Transverse colon (tissue), 4 donors: ENCODE data around the gene UBE2Z. TPM values are rescaled to one million over a fixed set of nuclear protein-coding genes. Genes with fewer than 3 reads are reported as not detected.
"Not testable (repeated sequence)": the region's sequence is repeated elsewhere in the genome, so short reads cannot be mapped to it uniquely, and the experiment has no call there.

Source experiments
- DNase-seq: peaks from one replicate; pipeline ENCODE4 v3.0.0-alpha.2; 2019
- H3K27ac ChIP-seq, 4 donors: fragments of 200-600 bp; sonication (generic); 2 replicates each; pipeline ENCODE4 v1.5.1; 2016 to 2018; ENCODE audit warnings: inconsistent platforms in 4 of 4
- H3K27me3 ChIP-seq: fragments of 200-600 bp; sonication (generic); 2 replicates; pipeline ENCODE4 v1.5.1; 2017; ENCODE audit warnings: inconsistent platforms
- H3K36me3 ChIP-seq, 4 donors: fragments of 200-600 bp; sonication (generic); 2 replicates each; pipeline ENCODE4 v1.5.1; 2017 to 2019; ENCODE audit warnings: inconsistent platforms in 4 of 4
- H3K4me1 ChIP-seq, 4 donors: fragments of 200-600 bp; sonication (generic); 2 replicates each; pipeline ENCODE4 v1.5.1; 2017 to 2020; ENCODE audit warnings: inconsistent platforms in 4 of 4
- H3K4me3 ChIP-seq, 4 donors: fragments of 200-600 bp; sonication (generic); 1 replicate in 1 of 4; 2 replicates in 3 of 4; pipeline versions ENCODE4 v1.5.1 to v1.6.1; 2017 to 2019; ENCODE audit warnings: inconsistent platforms in 4 of 4
- H3K9me3 ChIP-seq, 2 donors: fragments of 200-600 bp; sonication (generic); 2 replicates each; pipeline ENCODE4 v1.5.1; 2017 to 2019; ENCODE audit warnings: inconsistent platforms in 2 of 2
- EP300 ChIP-seq: sonication (generic); formaldehyde crosslinking; IDR thresholded peaks from one replicate; pipeline ENCODE4 v1.6.1; 2017; ENCODE audit warnings: antibody characterized with exemption, low read depth
- POLR2A ChIP-seq: fragments of 450-650 bp; IDR thresholded peaks from one replicate; pipeline ENCODE4 v1.6.1; 2016; ENCODE audit warnings: antibody characterized with exemption, mild to moderate bottlenecking, moderate library complexity
- POLR2AphosphoS5 ChIP-seq, 3 donors: sonication (generic); formaldehyde crosslinking; IDR thresholded peaks; one replicate each; pipeline ENCODE4 v1.6.1; 2016; ENCODE audit warnings: antibody characterized with exemption in 3 of 3
- WGBS, 2 donors: methylation state at CpG; one replicate each; pipeline ENCODE4 v1.1.5; 2018; ENCODE audit warnings: low coverage in 1 of 2; 5-methylcytosine and 5-hydroxymethylcytosine counted together
- in situ Hi-C, 4 donors: fragments of 200-750 bp; cut with MboI; loops; one replicate each; pipeline versions ENCODE4 v1.15.0 to v1.15.1; 2017; ENCODE audit warnings: low sequenced_read_pairs in 3 of 4, low pct_ligation_motif_present in 1 of 4, low pct_unique_long_range_greater_than_20kb in 1 of 4
- intact Hi-C: fragments of 100-400 bp; cut with DNase I; formaldehyde crosslinking; loops from one replicate; pipeline ENCODE4 v1.15.1; 2023; ENCODE audit warnings: low total_unique reads
- total RNA-seq, 4 donors: library from RNA; depleted of rRNA; stranded (reverse); fragments of >200 nt; gene quantifications; one replicate each; pipeline ENCODE4 v1.1.0, GENCODE V29; 2016
- TF ChIP-seq, protein P1 (sequence below), 5 experiments: fragments of 200-600 bp in 3 of 5; fragments of 450-650 bp in 2 of 5; sonication (generic) in 3 of 5; IDR thresholded peaks; 1 replicate in 2 of 5; 2 replicates in 3 of 5; pipeline ENCODE4 v1.5.1; 2016 to 2017; ENCODE audit warnings: antibody characterized with exemption in 5 of 5, inconsistent platforms in 3 of 5, mild to moderate bottlenecking in 2 of 5, moderate library complexity in 1 of 5

UBE2Z gene
- total RNA-seq, 4 donors from 2014 or later = 33.2 to 70.8 (median 47.6) TPM

- Histone ChIP-seq H3K9me3 (no peaks in the 10 kb centered on the region), H3K36me3 (peaks cover 0 to 10% (median 2%) of the 10 kb centered on the region in 4 donors), H3K4me3 (peak within 1 kb of the TSS; percentile 61 to 93 (median 72)), H3K27ac (peak within 1 kb of the TSS; percentile 87 to 91 (median 88)), H3K27me3 (peaks cover 2% of the 10 kb centered on the region), H3K4me1 (peaks cover 11 to 26% (median 23%) of the 10 kb centered on the region in 4 donors)
- TF ChIP-seq EP300 = no peak
- TF ChIP-seq, protein P1, sequence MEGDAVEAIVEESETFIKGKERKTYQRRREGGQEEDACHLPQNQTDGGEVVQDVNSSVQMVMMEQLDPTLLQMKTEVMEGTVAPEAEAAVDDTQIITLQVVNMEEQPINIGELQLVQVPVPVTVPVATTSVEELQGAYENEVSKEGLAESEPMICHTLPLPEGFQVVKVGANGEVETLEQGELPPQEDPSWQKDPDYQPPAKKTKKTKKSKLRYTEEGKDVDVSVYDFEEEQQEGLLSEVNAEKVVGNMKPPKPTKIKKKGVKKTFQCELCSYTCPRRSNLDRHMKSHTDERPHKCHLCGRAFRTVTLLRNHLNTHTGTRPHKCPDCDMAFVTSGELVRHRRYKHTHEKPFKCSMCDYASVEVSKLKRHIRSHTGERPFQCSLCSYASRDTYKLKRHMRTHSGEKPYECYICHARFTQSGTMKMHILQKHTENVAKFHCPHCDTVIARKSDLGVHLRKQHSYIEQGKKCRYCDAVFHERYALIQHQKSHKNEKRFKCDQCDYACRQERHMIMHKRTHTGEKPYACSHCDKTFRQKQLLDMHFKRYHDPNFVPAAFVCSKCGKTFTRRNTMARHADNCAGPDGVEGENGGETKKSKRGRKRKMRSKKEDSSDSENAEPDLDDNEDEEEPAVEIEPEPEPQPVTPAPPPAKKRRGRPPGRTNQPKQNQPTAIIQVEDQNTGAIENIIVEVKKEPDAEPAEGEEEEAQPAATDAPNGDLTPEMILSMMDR (IDR thresholded peaks at IDR 0.05) = no peak
- peak; percentile 87 for TF ChIP-seq POLR2A
- TF ChIP-seq POLR2AphosphoS5 (IDR thresholded peaks at IDR 0.05) = peak; percentile 66 to 92 (median 92)
- in situ Hi-C loops = no loop called here
- intact Hi-C loops = no loop called here
- WGBS, 2 donors = 3 to 100% methylated on average over 1 to 43 of the region's 55 CpGs
- DNase-seq = peak; percentile 93
Measured at GRCh38 chr17:48944515-48945260, 36.5 kb downstream of the UBE2Z start, which contains the start of gene SNF8. TSS of gene SNF8 (minus strand) at chr17:48944842. CDS start at chr17:48944734, 108 bp downstream.

DNA sequence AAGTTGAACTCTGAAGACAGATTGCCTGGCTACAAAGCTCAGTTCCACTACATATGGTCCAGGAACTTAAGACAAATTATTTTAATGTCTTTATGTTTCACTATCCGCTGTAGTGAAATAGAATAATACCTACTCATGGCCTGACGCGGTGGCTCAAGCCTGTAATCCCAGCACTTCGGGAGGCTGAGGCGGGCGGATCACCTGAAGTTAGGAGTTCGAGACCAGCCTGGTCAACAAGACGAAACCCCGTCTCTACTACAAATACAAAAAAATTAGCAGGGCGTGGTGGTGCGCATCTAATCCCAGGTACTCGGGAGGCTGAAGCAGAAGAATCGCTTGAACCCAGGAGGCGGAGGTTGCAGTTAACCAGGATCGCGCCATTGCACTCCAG, 37.0 kb downstream of the UBE2Z start:
- Histone ChIP-seq H3K27ac (peak overlapping the region; percentile 87 to 91 (median 88)), H3K4me1 (peaks cover 11 to 26% (median 23%) of the 10 kb centered on the region in 4 donors), H3K4me3 (peak overlapping the region in 3 of 4 donors; percentile 65 to 93 (median 79))
- H3K9me3 ChIP-seq, DNase-seq, in situ Hi-C loops, H3K36me3 ChIP-seq, intact Hi-C loops, H3K27me3 ChIP-seq: not testable (repeated sequence)
- 89 to 96% methylated on average over 13 to 16 of the region's 16 CpGs for WGBS, 2 donors

DNA sequence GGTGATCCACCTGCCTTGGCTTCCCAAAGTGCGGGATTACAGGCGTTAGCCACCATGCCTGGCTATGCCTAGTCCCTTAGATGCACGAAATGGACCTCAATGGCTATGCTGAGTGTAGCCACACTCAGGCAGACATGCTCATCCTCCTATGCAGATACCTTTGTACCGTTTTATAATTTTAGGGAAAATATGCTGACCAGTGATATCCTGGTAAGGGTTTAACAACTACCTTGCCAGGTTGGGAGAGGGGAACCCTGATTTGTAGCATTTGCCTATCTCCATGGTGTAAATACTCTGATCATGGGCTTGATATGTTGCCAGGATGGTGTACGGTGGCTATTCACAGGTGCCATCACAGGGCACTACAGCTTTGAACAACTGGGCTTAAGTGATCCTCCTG, 43.4 kb downstream of the UBE2Z start:
- DNase-seq = no peak
- Histone ChIP-seq H3K4me3 (no peak overlapping the region), H3K36me3 (no peaks in the 10 kb centered on the region), H3K27me3 (peaks cover 44% of the 10 kb centered on the region), H3K27ac (no peak overlapping the region), H3K9me3 (no peaks in the 10 kb centered on the region), H3K4me1 (no peaks in the 10 kb centered on the region)
- intact Hi-C loops (no loop called here), in situ Hi-C loops (no loop called here)
- TF ChIP-seq POLR2AphosphoS5 (IDR thresholded peaks at IDR 0.05) (no peak), EP300 (no peak), POLR2A (no peak)
- TF ChIP-seq, protein P1 (IDR thresholded peaks at IDR 0.05) = no peak
- 67% methylated on average over 5 of the region's 5 CpGs; no CpG with 5 or more reads in 1 of the 2 donors for WGBS, 2 donors

GRCh38 chr17:48952904-48953303, 44.7 kb downstream of the UBE2Z start:
- Histone ChIP-seq H3K4me3 (no peak overlapping the region), H3K27me3 (peaks cover 49% of the 10 kb centered on the region), H3K36me3 (no peaks in the 10 kb centered on the region), H3K4me1 (no peaks in the 10 kb centered on the region), H3K27ac (no peak overlapping the region), H3K9me3 (no peaks in the 10 kb centered on the region)
- in situ Hi-C loops (no loop called here), intact Hi-C loops (no loop called here)
- no peak for DNase-seq
- 26 to 28% methylated on average over 5 of the region's 5 CpGs for WGBS, 2 donors
- TF ChIP-seq EP300 = no peak
- TF ChIP-seq POLR2AphosphoS5 (IDR thresholded peaks at IDR 0.05) = no peak
- TF ChIP-seq, protein P1 (IDR thresholded peaks at IDR 0.05) = no peak
- no peak for TF ChIP-seq POLR2A
